Myocyte (in vitro differentiated cells): ENCODE measurements around the gene NTRK1. TPM values are rescaled to one million over a fixed set of nuclear protein-coding genes. Genes with fewer than 3 reads are reported as not detected.

Experiments used
- DNase-seq: peaks from one replicate; pipeline ENCODE4 v3.0.0-alpha.2; 2012; ENCODE audit warnings: low read depth
- total RNA-seq: library from RNA; depleted of rRNA; stranded (reverse); fragments of >200 nt; gene quantifications from 2 replicates; pipeline ENCODE4 v1.2.3, GENCODE V29; 2014

NTRK1 gene
- total RNA-seq, 1 donor from 2014 or later = 2.5 TPM

- DNase-seq = no peak
Observed at GRCh38 chr1:156879876-156880275, 19.2 kb downstream of the NTRK1 start.

- DNase-seq = no peak
Observed at GRCh38 chr1:156880473-156880872, 19.8 kb downstream of the NTRK1 start.

GRCh38 chr1:156881101-156881500, 20.4 kb downstream of the NTRK1 start:
- no peak for DNase-seq

GRCh38 chr1:156881663-156882062, 21.0 kb downstream of the NTRK1 start:
- DNase-seq = no peak

GRCh38 chr1:156882543-156882942, 21.9 kb downstream of the NTRK1 start:
- DNase-seq = no peak

- no peak for DNase-seq
Observed at GRCh38 chr1:156883919-156884318, 23.3 kb downstream of the NTRK1 start.

- DNase-seq = no peak
Observed at GRCh38 chr1:156884560-156885184, 24.0 kb downstream of the NTRK1 start.

GRCh38 chr1:156885314-156885713, 24.6 kb downstream of the NTRK1 start:
- DNase-seq = peak; percentile 31

GRCh38 chr1:156885880-156886355, 25.3 kb downstream of the NTRK1 start:
- no peak for DNase-seq

GRCh38 chr1:156886583-156887281, 26.1 kb downstream of the NTRK1 start:
- no peak for DNase-seq

GRCh38 chr1:156887317-156887716, 26.7 kb downstream of the NTRK1 start:
- DNase-seq = no peak

GRCh38 chr1:156887734-156888133, 27.1 kb downstream of the NTRK1 start:
- no peak for DNase-seq

GRCh38 chr1:156889802-156890580, 29.3 kb downstream of the NTRK1 start:
- peak; percentile 87 for DNase-seq

GRCh38 chr1:156892190-156893047, 31.8 kb downstream of the NTRK1 start:
- DNase-seq = peak; percentile 80

GRCh38 chr1:156893048-156893953, 32.6 kb downstream of the NTRK1 start, which contains the start of gene PEAR1:
Gene PEAR1 (plus strand): TSS chr1:156893718. CDS start chr1:156903927, 10,209 bp downstream.
- no peak for DNase-seq

GRCh38 chr1:156894001-156894400, 33.3 kb downstream of the NTRK1 start:
- DNase-seq = no peak

GRCh38 chr1:156894711-156895454, 34.2 kb downstream of the NTRK1 start:
- DNase-seq = no peak

GRCh38 chr1:156895455-156895812, 34.8 kb downstream of the NTRK1 start:
- no peak for DNase-seq

- no peak for DNase-seq
Observed at GRCh38 chr1:156895927-156896326, 35.3 kb downstream of the NTRK1 start.
